Germinal center (tissue), 1 donor: Measurements from ENCODE around the gene CLDN16.

ENCODE experiments used
- DNase-seq: peaks from one replicate; pipeline ENCODE4 v3.0.0; 2012; ENCODE audit warnings: mixed read lengths, low spot score

Gene CLDN16, protein sequence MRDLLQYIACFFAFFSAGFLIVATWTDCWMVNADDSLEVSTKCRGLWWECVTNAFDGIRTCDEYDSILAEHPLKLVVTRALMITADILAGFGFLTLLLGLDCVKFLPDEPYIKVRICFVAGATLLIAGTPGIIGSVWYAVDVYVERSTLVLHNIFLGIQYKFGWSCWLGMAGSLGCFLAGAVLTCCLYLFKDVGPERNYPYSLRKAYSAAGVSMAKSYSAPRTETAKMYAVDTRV

DNA sequence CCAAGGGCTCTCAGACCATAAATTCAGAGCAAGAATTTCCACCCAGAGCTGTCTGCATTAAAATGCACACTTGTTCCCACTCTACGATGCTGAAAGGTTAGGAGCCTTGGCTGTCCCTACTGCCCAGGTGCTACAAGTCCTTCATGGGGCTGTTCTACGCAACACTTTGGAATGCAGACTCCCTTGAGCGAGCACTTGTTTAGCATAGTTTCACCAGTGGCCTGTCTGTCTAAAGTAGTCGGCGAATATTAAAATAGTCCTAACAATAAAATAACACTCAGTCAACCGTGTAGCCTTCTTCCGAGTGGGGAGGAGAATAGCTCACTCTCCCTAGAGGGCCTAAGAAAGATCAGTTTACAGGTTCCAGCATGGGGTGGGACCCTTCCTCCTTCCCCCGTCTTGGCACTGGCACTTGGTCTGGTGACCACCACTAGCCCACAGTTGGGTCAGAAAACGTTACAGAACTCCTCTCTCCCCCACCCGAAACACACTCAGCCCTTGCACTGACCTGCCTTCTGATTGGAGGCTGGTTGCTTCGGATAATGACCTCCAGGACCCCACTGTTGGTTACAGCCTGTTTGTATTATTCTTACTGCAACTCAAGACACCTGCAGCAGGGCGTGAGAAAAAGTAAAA is at the start of gene CLDN16:
TSS of gene CLDN16 (plus strand) at position 586 of the 636 bp plus-strand sequence. CDS start 167 bp downstream, outside the sequence.
- no peak for DNase-seq

DNA sequence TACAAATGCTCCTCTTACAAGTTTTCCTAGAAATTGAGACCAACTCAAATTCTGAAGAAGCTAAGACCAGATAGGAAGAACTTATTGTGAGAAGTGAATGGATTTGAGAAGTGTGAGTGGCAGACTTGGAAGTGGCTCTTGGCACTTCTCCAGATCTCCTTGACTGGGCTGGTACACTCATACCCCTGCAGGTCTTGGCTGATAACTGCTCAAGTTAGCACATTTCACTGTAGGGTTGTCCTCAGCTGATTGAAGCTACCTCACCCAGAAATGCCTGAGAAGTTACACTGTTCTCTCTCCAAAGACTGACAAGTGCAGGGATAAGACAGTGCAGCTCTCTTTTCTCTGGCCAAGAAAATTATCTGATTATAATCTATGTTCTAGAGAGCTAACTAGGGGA is 49.2 kb upstream of the CLDN16 start:
- DNase-seq: no peak

DNA sequence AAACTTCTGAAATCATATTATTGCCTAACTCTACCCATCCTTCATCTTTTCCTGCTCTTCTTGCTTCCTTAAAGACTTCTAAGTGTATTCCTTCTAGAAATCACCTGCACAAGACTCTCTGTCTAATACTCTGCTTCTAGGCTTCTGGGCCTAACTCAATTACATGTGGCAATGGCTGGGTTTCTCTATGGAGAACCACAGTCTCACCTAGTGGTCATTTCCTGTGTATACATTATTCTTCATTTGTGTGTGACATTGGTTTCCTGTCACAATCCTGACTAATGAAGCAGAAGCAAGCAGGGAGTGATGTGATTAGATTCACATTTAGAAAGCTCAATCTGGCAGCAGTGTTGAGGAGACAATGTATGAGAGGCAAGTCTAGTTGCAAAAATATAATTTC is 48.8 kb upstream of the CLDN16 start:
- no peak for DNase-seq

DNA sequence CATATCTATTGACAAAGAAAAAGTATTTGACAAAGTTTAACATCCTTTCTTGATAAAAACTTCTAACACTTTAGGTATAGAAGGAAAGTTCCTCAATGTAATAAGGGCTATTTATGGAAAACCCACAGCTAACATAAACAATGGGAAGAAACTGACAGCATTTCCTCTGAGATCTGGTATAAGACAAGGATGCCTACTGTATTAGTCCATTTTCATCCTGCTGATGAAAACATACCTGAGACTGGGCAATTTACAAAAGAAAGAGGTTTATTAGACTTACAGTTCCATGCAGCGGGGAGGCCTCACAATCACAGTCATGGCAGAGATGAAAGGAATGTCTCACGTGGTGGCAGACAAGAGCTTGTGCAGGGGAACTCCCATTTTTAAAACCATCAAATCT is 47.9 kb upstream of the CLDN16 start:
- no peak for DNase-seq

DNA sequence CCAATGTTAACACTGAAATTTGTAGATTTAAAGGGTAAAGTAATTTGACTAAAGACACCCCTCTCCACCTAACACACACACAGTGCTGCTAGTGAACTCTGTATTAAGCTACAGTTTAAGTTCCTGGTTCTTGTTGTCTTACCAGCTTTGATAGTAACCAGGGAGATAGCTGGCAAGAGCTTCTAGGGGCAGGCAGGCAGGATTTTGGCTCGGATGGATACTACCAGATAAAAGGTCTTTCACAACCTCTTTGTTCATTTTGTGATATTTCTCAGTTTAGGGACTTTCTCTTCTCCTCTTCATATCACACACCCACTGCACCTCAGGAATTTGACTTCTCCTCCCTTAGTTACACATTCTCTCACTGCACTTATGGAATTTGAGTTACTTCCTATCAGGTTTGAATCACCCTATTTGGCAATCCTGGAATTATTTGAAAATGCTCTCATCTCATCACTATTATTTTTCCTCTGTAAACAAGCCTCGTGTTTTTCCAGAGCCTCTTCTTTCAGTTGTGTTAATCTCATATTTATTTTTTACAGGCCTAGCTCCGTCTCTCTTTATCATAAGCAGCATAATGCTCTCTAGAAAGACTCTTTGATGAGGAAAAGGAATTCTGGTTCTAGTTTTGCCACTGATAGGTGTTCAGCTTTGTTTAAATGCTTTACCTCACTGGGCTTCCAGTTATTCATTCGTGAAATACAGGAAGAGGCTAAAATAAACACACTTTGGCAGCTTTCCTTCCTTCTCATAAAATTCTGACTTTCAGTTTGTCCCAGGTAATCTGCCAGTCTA is 42.7 kb upstream of the CLDN16 start:
- DNase-seq: no peak

DNA sequence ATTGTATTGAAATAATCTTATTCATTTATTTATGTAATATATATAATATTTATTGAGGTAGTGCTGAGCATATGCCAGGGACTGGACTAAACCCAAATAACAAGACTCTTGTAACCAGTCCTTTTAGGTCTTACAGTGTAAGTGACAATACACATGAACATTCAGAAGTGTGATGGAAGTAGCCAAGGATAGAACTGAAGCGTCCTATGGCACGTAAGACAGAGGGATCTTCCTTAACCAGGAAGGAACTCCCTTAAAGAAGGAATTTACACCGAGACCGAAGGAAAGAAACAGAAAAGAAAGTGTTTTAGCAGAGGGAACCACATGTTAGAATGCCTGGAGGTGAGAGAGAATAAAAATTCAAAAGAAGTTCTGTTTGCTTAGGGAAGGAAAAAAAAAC is 42.1 kb upstream of the CLDN16 start:
- no peak for DNase-seq

DNA sequence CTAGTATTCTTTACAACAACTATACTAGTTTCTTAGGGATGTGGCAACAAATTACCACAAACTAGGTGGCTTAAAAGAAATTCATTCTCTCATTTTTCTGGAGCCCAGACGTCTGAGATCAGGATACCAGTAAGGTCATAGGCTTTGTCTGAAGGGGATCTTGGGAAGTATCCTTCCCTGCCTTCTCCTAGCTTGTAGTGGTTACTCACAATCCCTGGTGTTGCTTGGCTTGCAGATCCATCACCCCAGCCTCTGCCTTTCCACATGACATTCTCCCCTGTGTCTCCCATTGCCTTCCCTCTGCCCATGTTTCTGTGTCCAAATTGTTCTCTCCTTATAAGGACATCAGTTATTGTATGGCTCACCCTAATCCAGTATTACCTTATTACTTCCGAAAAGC is 41.4 kb upstream of the CLDN16 start:
- DNase-seq: no peak

DNA sequence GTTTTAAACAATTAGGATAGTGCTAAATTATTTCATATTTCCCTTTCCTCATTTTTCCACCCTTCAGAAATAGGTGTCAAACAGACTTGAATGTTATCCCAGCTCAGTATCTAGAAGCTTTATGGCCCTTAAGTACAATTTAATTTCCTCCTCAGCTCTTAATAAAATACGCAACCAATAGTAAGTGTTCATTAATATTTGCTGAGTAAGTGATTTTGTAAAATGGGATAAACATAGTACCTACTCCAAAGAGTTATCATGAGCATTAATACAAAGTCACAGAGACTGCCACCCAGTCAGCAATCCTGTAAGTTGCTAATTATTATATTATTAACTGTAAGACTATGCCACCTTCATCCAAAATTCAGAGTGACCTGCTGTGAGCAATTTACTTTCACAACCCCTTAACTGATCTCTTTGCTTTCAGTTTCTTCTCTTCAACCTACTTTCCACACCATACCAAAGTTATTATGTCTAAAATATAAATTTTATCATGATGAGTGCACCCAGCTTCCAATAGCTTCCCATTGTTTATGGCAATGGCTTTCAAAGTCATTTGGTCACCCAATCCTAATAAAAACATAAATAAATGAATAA is 35.0 kb upstream of the CLDN16 start:
- no peak for DNase-seq

DNA sequence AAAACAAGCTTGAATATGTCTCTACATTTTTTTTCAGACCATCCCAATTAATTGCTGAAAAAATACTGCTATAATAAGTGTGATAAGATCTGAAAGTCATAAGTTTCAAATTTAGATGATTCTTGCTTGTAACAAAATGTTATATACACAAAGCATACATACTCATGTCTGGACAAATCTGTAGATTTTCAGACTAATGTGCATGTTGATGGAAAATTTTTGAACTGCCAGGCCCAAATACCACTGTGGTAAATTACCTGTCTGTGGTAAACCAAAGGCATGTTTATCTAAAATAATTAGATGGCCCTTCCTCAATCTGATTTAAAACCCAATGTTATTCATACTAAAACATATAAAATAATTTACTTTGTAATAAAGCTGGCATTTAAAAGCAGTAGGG is 31.7 kb upstream of the CLDN16 start:
- no peak for DNase-seq

DNA sequence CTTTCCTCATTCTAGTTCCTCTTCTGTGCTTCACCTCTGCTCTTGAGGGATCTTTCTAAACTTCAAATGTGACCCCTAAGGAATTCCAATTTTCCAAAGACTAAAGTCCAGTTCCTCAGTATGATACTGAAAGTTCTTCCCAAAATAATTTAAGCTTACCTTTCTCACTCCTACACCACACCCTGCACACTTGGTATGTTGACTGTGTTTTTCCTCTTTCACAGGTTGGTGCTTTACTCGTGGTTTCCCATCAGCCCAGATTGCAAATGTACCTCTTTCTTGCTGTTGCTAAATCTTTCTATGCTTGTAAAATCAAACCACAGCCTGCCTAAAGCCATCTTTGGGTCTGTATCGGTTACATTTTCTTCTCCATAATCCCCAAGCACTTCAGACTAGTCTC is 30.5 kb upstream of the CLDN16 start:
- no peak for DNase-seq

DNA sequence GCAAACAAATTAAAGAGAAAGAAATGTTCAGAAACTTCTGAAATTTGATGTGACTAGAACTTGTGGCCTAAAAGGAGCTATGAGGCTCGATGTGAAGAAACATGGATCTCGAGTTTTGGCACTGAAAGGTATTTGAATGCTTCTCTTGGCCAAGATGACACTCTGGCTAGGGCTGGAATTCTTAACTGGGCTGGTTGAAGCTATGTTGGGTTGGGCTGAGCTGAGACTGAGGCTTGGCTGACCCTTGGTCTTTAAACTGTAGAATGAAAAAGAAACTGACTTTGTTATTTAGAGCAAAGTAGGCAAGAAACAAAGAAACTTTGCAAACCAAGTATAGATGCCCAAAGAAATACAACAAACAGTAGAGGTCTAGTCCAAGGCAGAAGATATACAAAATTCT is 28.1 kb upstream of the CLDN16 start:
- DNase-seq: no peak

DNA sequence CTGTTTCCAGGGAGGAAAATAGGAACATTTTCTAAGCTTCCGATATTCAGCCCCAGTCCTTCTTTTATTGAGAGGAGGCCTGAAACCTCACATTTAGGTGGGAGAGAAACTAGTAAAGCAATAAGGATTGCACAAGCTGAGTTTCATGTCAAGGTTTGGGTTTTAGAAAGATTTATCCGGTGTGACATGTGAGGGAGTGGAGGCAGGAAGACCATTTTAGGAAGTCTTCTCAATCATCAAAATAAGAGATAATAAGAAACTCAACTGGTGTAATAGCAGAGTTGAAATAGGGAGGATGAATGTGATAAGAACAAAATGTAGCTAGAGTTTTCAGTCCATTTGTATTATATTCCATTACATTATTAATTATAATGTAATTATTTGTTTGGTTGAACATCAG is 27.7 kb upstream of the CLDN16 start:
- no peak for DNase-seq

DNA sequence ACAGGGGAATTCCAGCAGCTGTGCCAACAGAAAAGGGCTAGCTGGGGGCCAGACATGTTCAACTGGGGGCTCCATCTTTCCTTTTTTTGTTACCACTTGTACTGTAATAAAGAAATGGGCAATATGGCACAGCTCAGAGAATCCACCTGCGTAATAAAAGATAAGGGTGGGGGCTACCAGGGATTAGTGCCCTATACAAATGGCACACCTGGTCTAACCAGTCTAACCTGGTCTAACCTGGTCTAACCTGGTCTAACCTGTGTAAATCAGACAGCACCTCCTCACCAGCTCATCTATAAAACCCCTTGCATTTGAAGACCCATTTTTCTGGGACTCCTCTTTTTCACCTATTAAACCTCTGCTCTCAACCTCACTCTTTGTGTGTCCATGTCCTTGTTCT is 26.2 kb upstream of the CLDN16 start:
- no peak for DNase-seq

DNA sequence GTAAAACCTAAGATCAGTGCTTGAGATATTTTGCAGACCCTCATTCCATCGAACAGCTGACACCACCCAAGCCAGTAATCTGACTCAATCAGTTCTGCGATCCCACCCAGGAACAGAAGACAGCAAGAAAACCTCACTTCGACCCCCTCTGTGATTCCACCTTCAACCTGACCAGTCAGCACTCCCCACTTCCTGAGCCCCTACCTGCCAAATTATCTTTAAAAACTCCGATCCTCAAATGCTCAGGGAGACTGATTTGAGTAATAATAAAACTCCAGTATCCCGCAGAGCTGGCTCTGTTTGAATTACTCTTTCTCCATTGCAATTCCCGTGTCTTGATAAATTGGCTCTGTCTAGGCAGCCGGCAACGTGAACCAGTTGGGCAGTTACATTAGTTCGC is 25.7 kb upstream of the CLDN16 start:
- DNase-seq: no peak

DNA sequence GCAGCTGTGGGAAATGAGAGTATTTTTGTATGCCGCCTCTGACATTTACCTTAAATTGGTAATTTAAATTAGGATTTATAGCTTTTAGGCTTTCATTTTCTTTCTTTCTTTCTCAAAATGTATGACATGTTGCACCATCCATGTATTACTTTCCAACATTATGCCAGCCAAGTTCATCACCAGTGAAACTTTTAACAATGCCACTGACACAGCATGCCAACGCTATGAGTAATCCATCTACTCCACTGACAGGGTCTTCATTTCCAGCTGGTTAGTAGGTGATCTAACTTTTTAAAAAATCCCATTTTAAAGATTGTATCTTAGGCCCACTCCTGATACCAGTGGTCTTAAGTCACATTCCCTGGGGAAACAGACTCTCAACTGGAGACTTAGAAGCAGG is 21.8 kb upstream of the CLDN16 start:
- no peak for DNase-seq

DNA sequence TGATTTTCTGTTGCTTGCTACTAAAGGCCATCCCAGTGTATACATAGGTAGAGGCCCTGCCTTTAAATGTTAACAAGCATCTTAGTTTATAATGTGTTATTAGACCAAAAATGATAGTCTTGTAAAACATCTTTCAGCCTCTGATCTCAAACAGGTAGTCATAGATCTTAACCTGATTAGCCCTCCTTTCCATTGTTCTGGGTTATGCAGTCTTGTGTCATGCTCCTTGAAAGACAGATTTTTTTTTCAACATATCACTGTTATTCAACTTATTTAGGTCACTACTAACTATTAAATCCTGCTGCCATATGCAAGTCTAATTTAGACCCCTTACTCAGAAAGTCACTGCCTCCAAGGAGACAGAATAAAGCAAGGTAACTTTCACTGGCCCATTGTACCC is 19.1 kb upstream of the CLDN16 start:
- no peak for DNase-seq

DNA sequence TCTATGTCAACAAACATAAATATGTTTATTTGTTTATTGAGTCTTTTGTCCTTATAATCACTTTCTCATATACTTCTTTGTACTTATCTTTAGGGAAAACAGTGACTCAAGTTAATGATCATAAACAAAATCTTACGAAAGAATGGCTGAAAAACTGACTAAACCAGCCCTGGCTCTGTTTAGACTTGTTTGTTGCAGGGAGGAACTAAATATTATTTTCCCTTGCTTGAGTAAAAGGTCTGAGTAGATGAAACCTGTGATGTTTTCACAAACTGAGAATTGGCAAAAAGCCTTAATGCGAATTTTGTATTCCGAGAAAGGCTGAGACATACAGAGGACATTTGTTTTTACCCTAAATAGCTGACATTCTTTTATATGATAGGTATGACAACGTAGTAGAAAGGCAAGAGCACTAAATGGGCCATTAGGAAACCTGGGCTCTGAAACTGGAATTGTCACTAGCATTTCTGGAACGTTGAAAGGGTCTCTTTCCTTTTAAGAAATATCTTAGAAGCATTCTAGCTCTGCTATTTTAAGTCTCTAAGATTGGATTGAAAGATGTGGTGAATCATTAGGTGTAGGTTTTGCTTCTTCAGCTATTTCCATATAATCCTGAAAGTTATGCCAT is 18.2 kb upstream of the CLDN16 start:
- no peak for DNase-seq

DNA sequence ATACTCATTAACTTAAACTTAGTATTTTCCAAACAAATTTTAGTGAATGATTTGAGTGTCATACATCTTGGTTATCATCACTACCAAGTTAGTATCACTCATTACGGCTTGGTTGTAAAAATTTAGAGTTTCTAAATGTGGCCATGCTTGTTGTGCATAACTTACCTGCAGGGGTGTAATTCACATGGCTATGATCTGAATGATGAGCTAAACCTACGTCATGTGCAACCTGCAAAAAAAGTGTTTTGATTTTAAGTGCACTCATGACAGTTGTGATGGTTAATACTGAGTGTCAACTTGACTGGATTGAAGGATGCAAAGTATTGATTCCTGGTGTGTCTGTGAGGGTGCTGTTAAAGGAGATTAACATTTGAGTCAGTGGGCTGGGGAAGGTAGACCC is 17.6 kb upstream of the CLDN16 start:
- DNase-seq: no peak

DNA sequence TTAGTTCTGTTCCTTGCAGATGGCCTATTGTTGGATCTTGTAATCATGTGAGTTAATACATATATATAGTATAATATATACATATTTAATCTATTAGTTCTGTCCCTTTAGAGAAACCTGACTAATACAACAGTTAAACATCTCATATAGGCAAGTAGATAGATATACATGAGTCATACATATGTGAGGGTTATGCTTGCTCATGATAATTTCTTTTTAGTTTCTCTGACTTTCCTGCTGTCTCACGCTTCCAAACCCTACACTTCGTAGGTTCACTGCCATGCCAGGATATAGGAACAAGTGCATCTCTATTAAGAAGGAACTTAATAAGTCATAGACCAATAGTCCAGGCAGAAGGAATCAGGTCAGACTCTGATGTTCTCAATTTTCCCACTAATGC is 16.8 kb upstream of the CLDN16 start:
- DNase-seq: no peak

DNA sequence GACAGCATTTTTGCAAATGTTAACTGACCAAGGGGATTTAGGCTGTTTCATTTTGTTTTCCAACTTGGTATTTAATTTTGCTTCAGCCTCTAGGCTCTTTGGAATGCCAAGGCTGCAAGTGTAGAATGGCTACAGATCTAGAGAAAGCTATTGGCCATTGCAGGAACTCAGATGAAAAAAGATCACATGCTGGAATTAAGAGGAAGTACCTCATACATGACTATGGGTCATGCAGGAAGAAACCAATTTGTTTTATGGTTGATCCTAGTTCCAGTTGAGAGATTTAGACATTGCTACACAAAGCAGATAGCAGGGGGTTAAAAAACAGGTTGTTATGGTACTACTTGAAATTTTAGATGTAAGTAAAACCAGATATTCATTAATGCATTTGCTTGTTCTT is 12.7 kb upstream of the CLDN16 start:
- DNase-seq: no peak

DNA sequence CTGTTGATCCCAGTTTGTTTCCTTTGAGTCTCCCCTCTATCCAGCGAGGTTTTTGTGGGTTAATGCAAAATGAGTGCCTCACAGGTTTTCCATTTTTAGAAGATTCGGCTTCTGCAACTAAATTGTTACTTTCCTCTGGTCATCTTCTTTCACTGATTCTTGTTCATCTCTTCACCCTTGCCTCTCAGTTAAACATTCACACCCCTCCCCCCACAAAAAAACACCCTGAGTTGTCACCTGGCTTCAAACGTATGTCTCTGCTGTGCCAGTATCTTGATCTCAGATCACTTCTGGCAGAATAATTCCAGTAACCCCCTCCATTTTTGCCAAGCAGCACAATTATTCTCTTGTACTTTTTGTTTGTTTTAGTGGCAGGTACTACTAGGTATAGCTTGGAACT is 12.3 kb upstream of the CLDN16 start:
- DNase-seq: no peak

DNA sequence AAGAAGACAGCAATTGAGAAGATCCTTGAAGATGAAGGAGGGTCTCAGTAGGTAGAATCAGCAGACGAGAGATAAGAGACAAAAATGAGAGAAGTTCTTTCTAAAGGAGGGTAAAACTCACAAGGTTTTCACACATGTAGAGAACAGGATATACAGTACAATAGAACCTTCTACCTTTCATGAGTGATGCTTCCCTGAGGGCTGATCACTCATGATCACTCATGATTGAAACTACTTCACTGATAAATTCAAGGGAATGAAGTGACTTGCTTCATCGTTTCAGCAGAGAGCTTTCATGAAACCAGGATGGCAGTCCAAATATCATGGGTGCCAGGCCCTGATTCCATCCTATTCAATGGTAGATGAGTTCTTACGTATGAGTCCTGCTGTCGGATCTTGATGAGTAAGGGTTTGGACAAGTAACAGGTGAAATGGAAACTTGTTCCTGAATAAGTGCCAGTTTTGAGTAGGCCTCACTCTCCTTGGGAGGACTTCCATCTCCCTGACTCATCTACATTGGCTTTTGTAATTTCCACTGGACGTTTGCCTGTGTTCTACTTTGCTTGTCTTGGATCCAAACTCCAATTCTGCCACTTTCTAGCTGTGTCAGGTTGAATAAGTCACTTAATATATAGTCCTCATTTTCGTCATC is 9.6 kb upstream of the CLDN16 start:
- no peak for DNase-seq
